ENCODE measurements around the gene GOLT1A.

The GOLT1A gene

DNA sequence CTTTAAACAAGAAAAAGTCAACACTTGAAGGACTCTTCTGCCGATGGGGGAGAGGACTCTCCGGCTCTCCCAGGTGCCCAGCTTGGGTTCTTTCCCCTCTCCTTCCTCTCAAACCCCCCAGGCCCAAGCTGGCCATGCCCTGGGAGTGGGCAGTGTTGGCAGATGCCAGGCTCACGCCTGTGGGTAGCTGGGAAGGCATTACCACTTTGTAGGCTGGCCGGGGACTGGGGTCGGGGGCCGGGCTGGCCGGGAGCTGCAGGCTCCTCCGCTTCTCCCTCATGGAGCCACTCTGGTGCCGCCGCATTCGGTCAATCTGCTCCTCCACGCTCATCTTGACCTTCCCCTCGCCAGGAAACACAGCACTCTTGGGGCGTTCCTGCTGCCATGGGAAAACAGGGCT, 16.4 kb upstream of the GOLT1A start:
- H3K4me3 ChIP-seq (ENCODE audit: low read depth, low read length), result no peak overlapping the region
- TF ChIP-seq, protein P1, sequence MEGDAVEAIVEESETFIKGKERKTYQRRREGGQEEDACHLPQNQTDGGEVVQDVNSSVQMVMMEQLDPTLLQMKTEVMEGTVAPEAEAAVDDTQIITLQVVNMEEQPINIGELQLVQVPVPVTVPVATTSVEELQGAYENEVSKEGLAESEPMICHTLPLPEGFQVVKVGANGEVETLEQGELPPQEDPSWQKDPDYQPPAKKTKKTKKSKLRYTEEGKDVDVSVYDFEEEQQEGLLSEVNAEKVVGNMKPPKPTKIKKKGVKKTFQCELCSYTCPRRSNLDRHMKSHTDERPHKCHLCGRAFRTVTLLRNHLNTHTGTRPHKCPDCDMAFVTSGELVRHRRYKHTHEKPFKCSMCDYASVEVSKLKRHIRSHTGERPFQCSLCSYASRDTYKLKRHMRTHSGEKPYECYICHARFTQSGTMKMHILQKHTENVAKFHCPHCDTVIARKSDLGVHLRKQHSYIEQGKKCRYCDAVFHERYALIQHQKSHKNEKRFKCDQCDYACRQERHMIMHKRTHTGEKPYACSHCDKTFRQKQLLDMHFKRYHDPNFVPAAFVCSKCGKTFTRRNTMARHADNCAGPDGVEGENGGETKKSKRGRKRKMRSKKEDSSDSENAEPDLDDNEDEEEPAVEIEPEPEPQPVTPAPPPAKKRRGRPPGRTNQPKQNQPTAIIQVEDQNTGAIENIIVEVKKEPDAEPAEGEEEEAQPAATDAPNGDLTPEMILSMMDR (IDR thresholded peaks at IDR 0.05; ENCODE audit: low read depth, low read length), result no peak

DNA sequence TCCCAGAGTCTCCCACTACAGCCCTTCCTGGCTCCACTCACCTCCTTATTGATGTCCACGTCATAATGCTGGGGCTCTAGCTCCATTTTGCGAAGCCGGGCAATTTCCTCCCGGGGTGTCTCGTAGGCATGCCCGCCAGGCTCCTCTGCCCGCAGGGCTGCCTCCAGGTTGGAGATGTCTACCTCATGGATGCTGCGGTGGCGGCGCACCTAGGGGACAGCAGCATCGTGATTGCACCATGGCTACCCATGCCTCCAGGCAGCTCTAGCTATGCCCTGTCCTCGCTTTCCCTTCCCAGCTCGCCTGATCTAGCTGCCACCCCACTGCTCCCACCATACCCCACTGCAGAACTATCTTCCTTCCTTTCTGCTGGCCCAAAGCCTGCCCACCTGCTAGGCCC, 15.1 kb upstream of the GOLT1A start:
- H3K4me3 ChIP-seq (ENCODE audit: low read depth, low read length), result no peak overlapping the region
- TF ChIP-seq, protein P1 (IDR thresholded peaks at IDR 0.05; ENCODE audit: low read depth, low read length), result no peak

DNA sequence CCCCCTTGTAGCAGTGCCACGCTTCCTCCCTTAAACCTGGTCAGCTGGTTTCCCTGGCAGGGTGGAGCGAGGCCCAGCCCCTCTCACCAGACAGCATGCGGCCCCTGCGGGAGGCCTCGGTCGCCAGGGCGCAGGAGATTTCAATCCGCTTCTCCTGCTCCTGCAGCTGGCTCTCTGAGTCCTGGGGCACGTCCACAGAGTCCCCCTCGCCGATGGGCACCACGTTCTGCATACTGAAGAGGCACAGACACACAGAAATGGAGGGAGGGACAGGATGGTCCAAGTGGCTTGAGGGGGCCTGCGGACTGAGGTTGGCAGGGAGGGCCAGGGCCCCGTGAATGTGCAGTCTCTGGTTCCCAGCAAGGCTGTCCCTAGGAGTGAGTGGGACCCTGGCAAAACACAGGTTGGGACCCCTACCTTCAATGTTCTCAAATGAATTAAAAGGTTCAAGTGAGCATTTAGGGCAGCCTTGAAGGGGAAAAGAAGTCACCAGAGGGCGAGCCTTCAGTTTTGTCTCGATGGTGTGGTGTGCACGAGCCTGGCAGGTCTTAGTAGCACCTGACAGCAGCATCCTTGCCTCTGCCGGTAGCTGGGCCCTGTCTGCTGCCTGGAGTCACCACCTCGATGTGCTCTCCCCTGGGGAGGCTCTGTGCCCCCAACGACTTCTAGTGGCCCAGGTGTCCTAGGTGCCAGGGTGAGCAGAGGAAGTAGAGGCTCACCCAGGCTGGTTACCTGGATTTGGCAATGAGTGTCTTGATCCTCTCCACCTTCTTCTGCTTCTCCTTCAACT, 14.4 kb upstream of the GOLT1A start:
- H3K4me3 ChIP-seq (ENCODE audit: low read depth, low read length), result no peak overlapping the region
- TF ChIP-seq, protein P1 (IDR thresholded peaks at IDR 0.05; ENCODE audit: low read depth, low read length), result no peak

DNA sequence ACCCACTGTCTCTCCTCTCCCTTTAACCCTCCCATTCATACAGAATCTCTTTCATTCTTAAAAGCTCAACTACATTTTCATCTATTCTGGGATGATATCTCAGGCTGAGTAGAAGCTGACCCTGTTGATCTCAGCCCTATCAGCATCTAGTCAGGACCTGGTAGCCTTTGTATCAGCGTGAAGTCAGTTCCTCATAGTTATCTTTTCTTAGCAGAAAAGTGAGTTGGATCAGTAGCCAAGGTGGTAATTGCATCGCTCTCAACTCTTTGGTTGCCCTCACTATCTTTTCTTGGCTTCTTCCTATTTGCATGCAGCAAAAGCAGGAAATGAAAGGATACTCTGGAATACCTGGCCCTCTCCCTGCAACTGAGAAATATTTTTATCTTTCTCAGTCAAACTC, 13.6 kb upstream of the GOLT1A start:
- TF ChIP-seq, protein P1 (IDR thresholded peaks at IDR 0.05; ENCODE audit: low read depth, low read length), result no peak
- no peak overlapping the region for H3K4me3 ChIP-seq (ENCODE audit: low read depth, low read length)

DNA sequence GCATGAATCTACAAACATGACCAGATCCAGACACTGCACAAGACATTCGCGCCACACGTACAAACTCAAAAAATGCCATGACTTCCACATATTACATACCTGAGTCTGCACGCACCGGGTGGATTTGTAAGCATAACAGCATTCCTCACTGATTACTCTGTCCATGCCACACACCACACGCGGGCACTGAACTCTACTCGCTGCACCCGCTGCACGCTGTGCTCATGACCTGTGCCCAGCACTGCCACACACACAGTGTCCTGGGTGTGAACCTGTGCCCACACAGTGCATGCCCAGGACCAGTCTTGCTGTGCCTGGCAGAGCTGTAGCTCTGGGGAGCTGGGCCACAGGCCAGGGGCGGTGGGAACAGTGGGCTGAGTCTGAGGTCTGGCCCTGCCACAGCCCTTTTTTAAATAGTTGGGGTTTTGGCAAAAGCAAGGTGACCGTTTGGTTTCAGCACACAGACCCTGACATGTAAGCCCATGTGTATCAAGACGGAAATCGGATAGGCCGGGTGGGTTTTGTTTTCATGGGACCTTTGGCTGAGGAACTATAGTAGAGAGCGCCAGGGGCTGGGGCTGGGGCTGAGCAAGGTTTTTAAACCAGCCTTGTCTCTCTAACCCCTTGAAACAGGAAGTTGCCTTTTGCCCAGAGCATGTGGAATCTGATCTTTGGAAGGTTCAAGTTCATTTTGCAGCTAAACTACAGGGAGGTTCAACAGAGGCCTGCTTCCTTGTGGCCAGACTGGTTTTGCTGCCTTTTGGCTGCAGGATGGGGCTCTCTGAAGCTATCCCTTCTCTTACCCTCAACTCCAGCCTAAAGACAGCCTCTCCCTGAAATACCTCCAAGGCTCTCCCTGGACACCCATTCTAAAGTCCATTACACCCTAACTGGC, 12.3 kb upstream of the GOLT1A start:
- TF ChIP-seq, protein P1 (IDR thresholded peaks at IDR 0.05; ENCODE audit: low read depth, low read length), result no peak
- no peak overlapping the region for H3K4me3 ChIP-seq (ENCODE audit: low read depth, low read length)

DNA sequence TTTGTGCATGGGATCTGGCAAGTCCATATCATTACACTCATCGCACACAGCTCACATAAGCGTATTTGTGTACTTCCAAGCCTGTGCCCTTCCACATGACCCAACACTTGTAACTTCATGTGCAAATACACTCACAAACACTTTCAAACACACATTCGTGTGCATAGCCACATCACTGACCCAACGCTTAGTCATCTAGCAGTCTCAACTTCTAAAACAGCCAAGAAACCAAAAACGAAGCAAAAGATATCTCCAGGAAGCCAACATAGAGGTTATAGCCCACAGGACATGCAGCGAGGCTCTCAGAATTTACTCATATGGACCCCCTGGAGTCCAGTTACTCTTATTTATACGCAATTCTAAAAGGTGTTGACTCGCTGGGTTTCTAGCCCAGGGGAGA, 10.9 kb upstream of the GOLT1A start:
- no peak overlapping the region for H3K4me3 ChIP-seq (ENCODE audit: low read depth, low read length)
- TF ChIP-seq, protein P1 (IDR thresholded peaks at IDR 0.05; ENCODE audit: low read depth, low read length), result no peak
